AG04449 (cell line): ENCODE results near the gene MRE11.
"Not testable (repeated sequence)": the region's sequence is repeated elsewhere in the genome, so short reads cannot be mapped to it uniquely, and the experiment has no call there.

Experiments used
- CTCF ChIA-PET: fragments of 350-600 bp; formaldehyde crosslinking; extraction: SDS; loops from one replicate; lab custom pipeline; 2021; ENCODE audit warnings: antibody characterized with exemption; lab: Yijun Ruan, JAX
- POLR2A ChIA-PET: fragments of 400-600, 350-600 bp; formaldehyde crosslinking; extraction: SDS; loops from one replicate; lab custom pipeline; 2020; ENCODE audit warnings: antibody characterized with exemption, inconsistent platforms; lab: Yijun Ruan, JAX
- DNase-seq: peaks from one replicate; pipeline ENCODE4 v3.0.0-alpha.2; 2010; ENCODE audit warnings: low read depth, low spot score
- H3K4me3 ChIP-seq: 2 replicates; pipeline ENCODE4 v1.5.1; 2011; ENCODE audit warnings: low read depth, mild to moderate bottlenecking, control low read depth, low read length
- CTCF ChIP-seq: IDR thresholded peaks from one replicate; pipeline ENCODE4 v1.5.1; 2011; ENCODE audit warnings: mild to moderate bottlenecking, moderate library complexity, low read length, control low read depth, inconsistent platforms; ENCODE audit not compliant: insufficient read depth; ENCODE audit errors: missing control alignments

MRE11 gene

GRCh38 chr11:94513091-94513490, 19.4 kb upstream of the MRE11 start:
- CTCF ChIA-PET: interaction anchor here (1.0 to 3.0 kb wide), 5 partner anchors 8 to 618 kb away, joined by 3 to 20 read pairs (median 9); no protein-coding TSS in a partner anchor
- TF ChIP-seq CTCF: no peak
- no peak overlapping the region for H3K4me3 ChIP-seq
- DNase-seq: no peak
- POLR2A ChIA-PET: interaction anchor here (0.8 kb wide), 1 partner anchor 460 kb away, joined by 3 read pairs; the partner anchor contains the start of genes CWC15 and KDM4D

- DNase-seq: no peak
- CTCF ChIA-PET: interaction anchor here (0.8 to 3.0 kb wide), 10 partner anchors 8 to 621 kb away, joined by 3 to 20 read pairs (median 4); no protein-coding TSS in a partner anchor
- peak within 1 kb of the TSS; percentile 62 for H3K4me3 ChIP-seq
- POLR2A ChIA-PET: no interaction called here
- TF ChIP-seq CTCF: no peak
Observed at GRCh38 chr11:94511932-94512781, 18.5 kb upstream of the MRE11 start, which contains the start of gene C11orf97. Gene C11orf97, plus strand, starts transcription at chr11:94512461. Its CDS starts 68 bp downstream, at chr11:94512529.

- TF ChIP-seq CTCF: no peak
- ChIA-PET POLR2A (no interaction called here), CTCF (interaction anchor here (1.4 to 8.7 kb wide), 4 partner anchors 12 to 612 kb away, joined by 5 to 147 read pairs (median 14); no protein-coding TSS in a partner anchor)
- H3K4me3 ChIP-seq: no peak overlapping the region
- no peak for DNase-seq
Observed at GRCh38 chr11:94507485-94507884, 13.8 kb upstream of the MRE11 start.

GRCh38 chr11:94506513-94506912, 12.9 kb upstream of the MRE11 start:
- H3K4me3 ChIP-seq, DNase-seq, POLR2A ChIA-PET: not testable (repeated sequence)
- CTCF ChIA-PET: interaction anchor here (0.6 to 8.7 kb wide), 8 partner anchors 10 to 631 kb away, joined by 3 to 147 read pairs (median 4); no protein-coding TSS in a partner anchor

GRCh38 chr11:94504689-94505293, 11.1 kb upstream of the MRE11 start:
- DNase-seq: no peak
- ChIA-PET CTCF (interaction anchor here (0.6 to 8.7 kb wide), 36 partner anchors 10 to 729 kb away, joined by 3 to 147 read pairs (median 4); partner anchors contain the start of genes ANKRD49, MRE11 and PANX1), POLR2A (interaction anchor here (1.0 kb wide), 1 partner anchor 765 kb away, joined by 7 read pairs; no protein-coding TSS in a partner anchor)
- H3K4me3 ChIP-seq: no peak overlapping the region
- TF ChIP-seq CTCF: peak; percentile 26

- no peak overlapping the region for H3K4me3 ChIP-seq
- no peak for TF ChIP-seq CTCF
- DNase-seq: no peak
- POLR2A ChIA-PET: no interaction called here
- CTCF ChIA-PET: interaction anchor here (1.3 to 8.7 kb wide), 8 partner anchors 13 to 606 kb away, joined by 3 to 147 read pairs (median 10); partner anchors contain the start of gene PANX1
Observed at GRCh38 chr11:94501522-94501921, 7.9 kb upstream of the MRE11 start.
